ENCODE data around the gene CCDC32.
"Not testable (repeated sequence)": the region's sequence is repeated elsewhere in the genome, so short reads cannot be mapped to it uniquely, and the experiment has no call there.

The CCDC32 gene

DNA sequence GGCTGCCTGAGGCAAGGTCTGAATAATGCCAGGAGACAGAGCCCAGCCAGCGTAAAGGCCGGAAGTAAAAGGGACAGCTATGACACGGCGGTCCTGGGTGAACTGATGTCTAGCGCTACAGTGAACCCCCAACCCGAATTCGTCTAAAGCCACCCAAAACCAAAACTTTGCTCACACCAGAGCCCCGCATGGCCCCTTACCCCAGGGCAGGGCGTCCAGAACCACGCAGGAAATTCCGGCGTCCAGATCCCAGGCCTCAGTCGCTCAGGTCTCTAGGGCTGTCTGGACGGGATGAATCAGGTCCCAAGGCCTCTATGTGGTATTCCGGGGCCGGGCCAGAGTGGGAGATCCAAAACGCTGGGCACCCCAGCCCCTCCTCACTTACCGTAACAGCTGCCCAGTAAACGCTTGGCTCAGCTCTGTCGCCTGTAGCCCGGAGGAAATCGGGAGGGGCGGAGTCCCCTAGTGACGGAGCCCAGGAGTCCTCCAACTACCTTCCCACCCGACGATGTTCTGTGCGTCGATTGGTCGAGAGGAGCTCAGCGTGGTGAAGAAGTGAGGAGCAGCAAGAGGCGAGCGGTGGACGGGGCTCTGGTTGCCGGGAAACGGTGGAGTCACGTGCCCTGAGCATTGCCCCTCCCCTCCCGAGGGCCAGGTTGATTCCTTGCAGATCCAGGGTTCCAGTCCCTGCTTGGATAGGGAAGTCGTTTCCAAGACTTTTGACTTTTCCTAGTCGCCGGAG is at the start of gene CCDC32:
CCDC32 (minus strand) TSS at position 452 of the 742 bp plus-strand sequence. CDS start 2,027 bp downstream, outside the sequence.
- DNase-seq: peak; percentile 98

DNA sequence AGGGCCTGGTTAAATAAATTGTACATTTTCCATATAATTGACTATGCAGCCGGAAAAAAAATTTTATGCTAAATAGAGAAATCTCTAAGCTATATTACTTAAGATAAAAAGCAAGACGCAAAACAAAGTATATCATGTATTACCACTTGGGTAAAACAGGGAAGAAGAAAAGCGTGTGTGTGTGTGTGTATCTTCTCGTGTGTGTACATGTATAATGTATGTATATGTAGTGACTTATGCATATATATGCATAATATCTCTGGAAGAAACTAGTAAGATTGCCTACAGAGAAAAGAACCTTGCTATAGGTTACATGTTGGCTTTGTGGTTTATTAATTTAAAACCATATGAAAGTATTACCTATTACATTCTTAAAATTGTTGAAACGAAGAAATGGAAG is 48.2 kb upstream of the CCDC32 start:
- DNase-seq: no peak

DNA sequence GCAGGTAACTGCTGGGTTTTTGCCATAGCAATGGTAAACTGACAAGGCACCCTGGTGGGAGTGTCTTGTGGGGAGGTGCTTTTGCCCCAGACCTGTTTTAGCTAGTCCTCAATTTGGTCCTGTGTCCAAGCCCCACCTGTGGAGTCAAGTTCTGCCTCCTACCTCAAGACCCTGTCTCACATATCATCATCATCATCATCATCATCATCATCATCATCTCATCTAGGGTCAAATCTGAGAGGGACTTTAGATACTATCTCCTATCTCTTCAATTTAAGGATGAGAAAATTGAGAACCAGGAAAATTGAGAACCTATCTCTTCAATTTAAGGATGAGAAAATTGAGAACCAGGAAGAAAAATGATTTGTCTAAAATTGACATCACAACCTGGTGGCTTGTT is 39.1 kb upstream of the CCDC32 start:
- DNase-seq: no peak

- DNase-seq: no peak
These were observed 36.1 kb upstream of the CCDC32 start for GRCh38 chr15:40600956-40601355.

GRCh38 chr15:40598672-40599071 is 33.8 kb upstream of the CCDC32 start:
- DNase-seq: no peak

DNA sequence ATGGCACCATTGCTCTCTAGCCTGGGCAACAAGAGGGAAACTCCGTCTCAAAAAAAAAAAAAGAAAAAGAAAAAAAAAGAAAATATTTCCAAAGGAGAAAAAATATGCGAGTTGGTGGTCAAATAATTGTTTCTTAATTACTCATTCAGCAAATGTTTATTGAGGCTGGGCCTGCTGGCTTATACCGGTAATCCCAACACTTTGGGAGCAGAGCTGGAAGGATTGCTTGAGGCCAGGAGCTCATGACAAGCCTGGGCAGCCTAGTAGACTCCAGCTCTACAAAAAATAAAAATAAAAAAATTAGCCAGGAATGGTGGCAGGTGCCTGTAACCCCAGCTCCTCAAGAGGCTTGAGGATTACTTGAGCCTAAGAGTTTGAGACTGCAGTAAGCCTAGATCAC is 33.3 kb upstream of the CCDC32 start:
- DNase-seq: no peak

- DNase-seq: no peak
These were observed 32.2 kb upstream of the CCDC32 start for GRCh38 chr15:40597024-40597423.

DNA sequence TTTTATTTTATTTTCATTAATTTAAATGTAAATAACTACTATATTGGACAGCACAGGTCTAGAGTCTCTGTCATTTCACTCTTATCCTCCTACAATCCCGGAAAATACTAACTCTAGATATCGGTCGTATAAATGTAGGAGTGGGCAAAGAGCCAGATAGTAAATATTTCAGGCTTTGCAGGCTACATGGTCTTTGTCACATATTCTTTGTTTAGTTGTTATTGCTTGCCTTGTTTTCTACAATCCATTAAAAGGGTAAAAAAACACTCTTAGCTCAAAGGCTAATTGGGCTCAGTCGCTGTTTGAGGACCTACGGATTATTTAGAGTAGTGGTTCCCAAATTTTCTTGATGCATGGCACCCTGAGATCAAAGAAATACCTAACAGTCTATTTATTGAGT is 30.9 kb upstream of the CCDC32 start:
- no peak for DNase-seq

- no peak for DNase-seq
These were observed 30.4 kb upstream of the CCDC32 start for GRCh38 chr15:40595219-40595618.

GRCh38 chr15:40594429-40594836 is 29.6 kb upstream of the CCDC32 start:
- DNase-seq: peak; percentile 83

DNA sequence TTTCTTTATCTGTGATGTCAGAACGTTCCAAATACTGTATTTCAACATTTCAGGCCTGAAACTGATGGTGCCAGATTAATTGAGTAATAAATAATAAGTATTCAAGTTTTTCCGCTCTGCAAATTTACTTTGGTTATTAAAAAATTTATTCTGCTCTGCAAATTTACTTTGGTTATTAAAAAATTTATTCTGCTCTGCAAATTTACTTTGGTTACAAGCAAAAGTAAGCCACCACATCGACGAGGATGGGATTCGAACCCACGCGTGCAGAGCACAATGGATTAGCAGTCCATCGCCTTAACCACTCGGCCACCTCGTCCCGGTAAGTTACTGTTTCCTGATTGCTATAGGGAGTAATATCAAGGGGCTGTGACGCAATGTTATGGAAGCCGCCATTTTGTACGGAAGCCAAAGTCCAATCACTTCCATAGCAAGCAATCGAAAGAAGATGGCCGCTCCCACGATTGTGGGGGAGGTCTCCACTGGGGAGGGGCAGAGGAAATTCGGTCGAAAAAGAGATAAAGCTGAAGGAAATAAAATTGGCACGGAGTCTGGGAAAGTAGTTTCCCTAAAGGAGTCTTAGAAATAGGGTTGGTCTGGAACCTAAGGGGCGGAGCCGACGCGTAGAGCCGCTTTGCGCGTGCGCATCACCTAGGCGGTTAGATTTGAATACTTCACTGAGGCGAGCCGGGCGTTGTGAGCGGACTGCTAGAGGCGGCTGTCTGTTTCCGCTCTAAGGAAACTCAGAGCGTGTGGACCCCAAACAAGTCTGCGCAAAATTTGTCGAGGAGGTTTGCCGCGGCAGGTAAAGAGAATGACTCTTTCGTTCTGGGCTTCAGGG is 29.0 kb upstream of the CCDC32 start, which contains the start of gene KNL1:
KNL1 (plus strand) TSS at position 662 of the 841 bp plus-strand sequence. CDS start 8,683 bp downstream, outside the sequence.
- peak; percentile 98 for DNase-seq

DNA sequence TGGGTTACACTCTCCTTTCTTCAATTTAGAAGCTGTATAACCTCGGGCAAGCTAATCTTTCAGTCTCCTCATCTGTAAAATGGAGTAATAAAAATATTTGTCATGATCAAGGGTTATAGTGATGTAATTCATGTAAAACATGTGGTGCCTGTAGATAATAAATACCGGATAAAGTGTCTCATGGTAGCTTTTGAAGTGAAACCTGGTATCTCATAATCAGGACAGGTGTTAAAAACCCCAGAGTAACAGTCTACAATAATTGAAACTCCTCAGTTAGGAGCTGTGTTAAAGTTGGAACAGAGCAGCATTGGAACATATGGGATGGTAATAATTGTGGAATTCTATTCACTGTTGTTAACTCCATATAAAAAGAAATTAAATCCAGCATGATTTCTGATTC is 28.3 kb upstream of the CCDC32 start:
- DNase-seq: no peak

- no peak for DNase-seq
These were observed 26.5 kb upstream of the CCDC32 start for GRCh38 chr15:40591389-40591788.

DNA sequence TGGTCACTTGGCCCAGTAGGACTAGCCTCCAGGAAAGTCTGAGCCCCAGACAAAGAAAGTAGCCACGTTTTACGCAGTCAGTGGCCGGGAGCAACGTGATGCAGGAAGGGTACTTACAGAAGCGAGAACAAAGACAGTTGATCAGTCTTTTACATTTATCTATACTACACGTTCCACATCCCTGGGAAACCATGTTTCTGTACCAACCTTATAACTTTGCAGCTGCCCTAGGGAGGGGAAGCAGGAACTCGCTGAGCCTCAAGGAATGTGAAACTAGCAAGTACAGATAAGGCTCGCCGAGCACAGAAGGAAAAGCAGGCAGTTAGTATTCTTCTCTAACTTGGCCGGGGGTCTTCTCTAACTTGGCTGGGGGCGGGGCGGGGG is 25.8 kb upstream of the CCDC32 start:
- no peak for DNase-seq

GRCh38 chr15:40584191-40584590 is 19.3 kb upstream of the CCDC32 start:
- DNase-seq: peak; percentile 60

- DNase-seq: no peak
These were observed 17.9 kb upstream of the CCDC32 start for GRCh38 chr15:40582726-40583246.

- not testable (repeated sequence) for DNase-seq
These were observed 17.0 kb upstream of the CCDC32 start for GRCh38 chr15:40581796-40582195.

DNA sequence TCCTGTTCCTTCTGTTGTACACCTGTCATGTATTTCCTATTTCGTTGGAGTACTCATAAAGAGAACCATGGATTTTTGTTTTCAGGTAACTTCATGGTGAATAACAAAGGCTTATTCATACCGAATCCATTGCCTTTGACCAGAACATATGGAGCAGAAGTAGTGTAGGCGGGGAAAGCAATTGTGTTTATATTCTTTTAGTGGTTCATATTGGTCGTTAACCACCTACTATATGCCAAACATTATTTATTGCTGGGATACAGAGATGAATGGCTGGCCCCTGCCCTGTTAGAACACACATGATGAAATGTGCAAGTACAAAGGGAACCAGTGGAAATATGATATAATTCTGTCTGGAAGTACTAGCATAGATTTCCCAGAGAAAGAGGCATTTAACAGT is 14.1 kb upstream of the CCDC32 start:
- DNase-seq: no peak

GRCh38 chr15:40576914-40577313 is 12.1 kb upstream of the CCDC32 start:
- DNase-seq: not testable (repeated sequence)

GRCh38 chr15:40575113-40575512 is 10.3 kb upstream of the CCDC32 start:
- no peak for DNase-seq

DNA sequence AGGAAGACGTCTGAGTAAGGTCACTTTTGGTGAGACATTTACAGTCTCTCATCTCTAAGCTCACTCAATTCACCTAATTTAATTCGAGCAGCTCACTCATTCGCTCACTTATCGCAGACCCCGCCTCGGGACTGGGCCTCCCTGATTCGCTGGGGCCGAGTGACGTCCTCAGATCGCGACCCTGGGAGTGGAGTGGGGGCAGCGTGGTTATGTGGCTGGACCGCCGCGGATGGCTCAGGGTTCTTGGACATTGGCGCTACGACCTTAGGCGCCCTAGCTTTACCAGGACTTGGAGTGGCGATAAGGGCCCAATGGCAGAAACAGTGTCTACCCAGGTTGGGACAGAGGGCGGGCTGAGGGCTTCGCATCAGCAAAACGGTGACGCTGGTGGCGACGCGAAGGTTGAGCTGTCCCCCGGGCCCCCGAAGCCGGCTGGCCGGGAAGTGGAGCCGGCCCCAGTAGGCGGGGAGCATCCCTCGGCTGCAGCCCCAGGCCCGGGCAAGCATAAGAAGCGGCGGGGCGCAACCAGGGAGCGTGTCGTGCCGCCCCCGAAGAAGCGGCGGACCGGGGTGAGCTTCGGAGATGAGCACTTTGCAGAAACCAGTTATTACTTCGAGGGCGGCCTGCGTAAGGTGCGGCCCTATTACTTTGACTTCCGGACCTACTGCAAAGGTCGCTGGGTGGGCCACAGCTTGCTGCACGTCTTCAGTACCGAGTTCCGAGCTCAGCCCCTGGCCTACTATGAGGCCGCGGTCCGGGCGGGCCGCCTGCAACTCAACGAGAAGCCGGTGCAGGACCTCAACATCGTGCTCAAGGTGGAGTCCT is 4.5 kb upstream of the CCDC32 start, which contains the start of gene RPUSD2:
RPUSD2 (plus strand) TSS at position 171 of the 825 bp plus-strand sequence; CDS start at position 210, 39 bp downstream.
- peak; percentile 96 for DNase-seq

- DNase-seq: no peak
These were observed 2.3 kb upstream of the CCDC32 start for GRCh38 chr15:40567111-40567510.
